Effector memory CD8-positive, alpha-beta T cell (primary cell): Measurements from ENCODE around the gene SOBP.

Source experiments
- ATAC-seq: fragments of 150-1000 bp; cut with Tn5 transposase; replicated peaks from 2 replicates; pipeline ENCODE4 v1.10.0; 2021; ENCODE audit warnings: mild to moderate bottlenecking, moderate library complexity
- DNase-seq, 3 experiments: peaks; one replicate each; pipeline ENCODE4 v3.0.0; 2021
- H3K27ac Mint-ChIP-seq, 2 donors: one replicate each; pipeline ENCODE4 v1.8.0; 2022; ENCODE audit warnings: mild to moderate bottlenecking in 2 of 2, mixed read lengths in 2 of 2, moderate library complexity in 2 of 2
- H3K27me3 Mint-ChIP-seq, 2 donors: one replicate each; pipeline ENCODE4 v1.8.0; 2022; ENCODE audit warnings: mixed read lengths in 2 of 2
- H3K36me3 Mint-ChIP-seq: one replicate; pipeline ENCODE4 v1.8.0; 2022; ENCODE audit warnings: mild to moderate bottlenecking, moderate library complexity, mixed read lengths; ENCODE audit not compliant: insufficient read depth
- H3K4me1 Mint-ChIP-seq, 2 donors: one replicate each; pipeline ENCODE4 v1.8.0; 2022; ENCODE audit warnings: low read depth in 2 of 2, mixed read lengths in 2 of 2
- H3K4me3 Mint-ChIP-seq, 2 donors: one replicate each; pipeline ENCODE4 v1.8.0; 2022; ENCODE audit warnings: mild to moderate bottlenecking in 2 of 2, mixed read lengths in 2 of 2, moderate library complexity in 2 of 2
- H3K9me3 Mint-ChIP-seq, 2 donors: one replicate each; pipeline ENCODE4 v1.8.0; 2022; ENCODE audit warnings: mixed read lengths in 2 of 2

Gene SOBP

DNA sequence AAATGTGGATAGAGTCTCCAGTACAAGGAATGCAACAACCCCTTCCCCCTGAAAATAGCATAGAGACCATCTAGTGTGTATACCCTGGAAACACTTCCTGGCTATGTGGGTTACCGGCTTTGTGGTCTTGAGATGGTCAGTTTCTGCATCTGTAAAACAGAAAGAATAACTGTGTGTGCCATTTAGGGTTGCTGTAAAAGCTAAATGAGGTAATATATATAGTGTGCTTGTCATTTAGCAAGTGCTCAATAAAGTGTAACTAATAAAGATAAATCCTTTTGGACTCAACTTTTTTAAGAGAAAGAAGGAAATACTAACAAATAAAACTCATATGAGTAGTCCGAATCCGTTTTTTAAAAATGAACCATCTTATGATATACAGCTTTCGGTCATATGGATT lies 109.1 kb downstream of the SOBP start:
- DNase-seq: no peak
- Mint-ChIP-seq H3K27ac (no peak overlapping the region), H3K36me3 (no peaks in the 10 kb centered on the region), H3K4me3 (no peak overlapping the region), H3K4me1 (no peaks in the 10 kb centered on the region), H3K27me3 (peaks cover 10 to 14% of the 10 kb centered on the region in 2 donors), H3K9me3 (no peaks in the 10 kb centered on the region)
- no peak for ATAC-seq

DNA sequence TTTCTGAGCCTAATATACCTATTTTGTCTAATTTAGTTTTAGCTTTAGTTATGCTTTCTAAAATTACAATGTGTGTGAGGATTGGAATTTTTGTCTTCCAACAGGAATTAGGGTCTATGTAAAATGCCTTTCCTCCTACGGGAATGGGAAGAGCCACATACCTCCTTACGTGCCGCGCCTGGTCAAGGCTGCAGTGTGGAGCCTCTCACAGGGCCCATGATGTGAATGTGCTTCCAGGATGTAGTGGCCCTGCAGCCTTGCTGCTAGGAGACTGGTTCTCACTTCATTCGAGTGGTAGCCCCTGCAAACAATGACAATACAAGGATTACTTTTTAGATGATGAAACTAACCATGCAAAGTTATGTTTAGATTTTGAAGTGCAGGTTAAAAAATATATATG lies 110.2 kb downstream of the SOBP start:
- Mint-ChIP-seq H3K4me1 (no peaks in the 10 kb centered on the region), H3K36me3 (no peaks in the 10 kb centered on the region), H3K9me3 (no peaks in the 10 kb centered on the region), H3K27me3 (peaks cover 10 to 14% of the 10 kb centered on the region in 2 donors), H3K4me3 (no peak overlapping the region), H3K27ac (no peak overlapping the region)
- no peak for ATAC-seq
- no peak for DNase-seq

DNA sequence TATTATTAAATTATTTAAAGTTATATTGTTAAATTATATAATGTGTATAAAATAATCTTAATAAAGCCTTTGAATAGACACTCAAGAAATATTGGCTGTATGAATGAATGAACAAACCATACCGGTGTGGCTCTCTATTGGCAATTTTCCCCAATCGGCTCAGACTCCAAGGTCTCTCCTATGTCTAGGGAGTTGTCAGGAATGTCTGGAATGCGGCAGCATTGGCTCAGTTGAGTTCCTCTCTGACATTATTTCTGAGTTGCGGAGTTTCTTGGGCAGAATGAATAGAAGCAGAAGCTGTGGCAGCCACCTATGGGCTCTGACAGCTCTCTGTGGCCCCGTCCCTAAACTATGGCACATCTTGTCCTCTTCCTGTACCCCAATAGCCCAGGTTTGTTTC lies 111.0 kb downstream of the SOBP start:
- Mint-ChIP-seq H3K27me3 (peaks cover 10 to 14% of the 10 kb centered on the region in 2 donors), H3K4me3 (no peak overlapping the region), H3K27ac (no peak overlapping the region), H3K36me3 (no peaks in the 10 kb centered on the region), H3K4me1 (no peaks in the 10 kb centered on the region), H3K9me3 (no peaks in the 10 kb centered on the region)
- ATAC-seq (no peak), DNase-seq (no peak)

DNA sequence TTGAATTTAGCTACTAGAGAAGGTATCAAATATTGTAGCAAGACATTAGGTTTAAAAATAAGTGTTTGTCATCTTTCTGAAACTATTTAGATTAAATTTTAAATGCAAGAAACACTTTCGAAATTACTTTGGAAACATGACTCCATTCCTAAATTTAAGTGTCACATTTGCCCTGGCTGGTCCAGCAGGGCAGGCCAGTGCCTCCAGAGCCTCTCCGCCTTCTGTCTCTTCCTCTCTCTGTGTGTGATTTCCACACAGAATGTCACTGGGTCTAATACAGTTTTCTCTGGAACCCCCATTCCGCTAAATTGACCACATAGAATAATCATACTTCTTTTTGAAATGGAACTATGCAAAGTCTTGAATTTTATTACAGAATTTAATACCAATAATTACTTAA lies 111.5 kb downstream of the SOBP start:
- no peak overlapping the region for H3K4me3 Mint-ChIP-seq
- no peaks in the 10 kb centered on the region for H3K4me1 Mint-ChIP-seq
- no peaks in the 10 kb centered on the region for H3K36me3 Mint-ChIP-seq
- DNase-seq (no peak), ATAC-seq (no peak)
- peaks cover 10 to 14% of the 10 kb centered on the region in 2 donors for H3K27me3 Mint-ChIP-seq
- H3K27ac Mint-ChIP-seq: no peak overlapping the region
- H3K9me3 Mint-ChIP-seq: no peaks in the 10 kb centered on the region

DNA sequence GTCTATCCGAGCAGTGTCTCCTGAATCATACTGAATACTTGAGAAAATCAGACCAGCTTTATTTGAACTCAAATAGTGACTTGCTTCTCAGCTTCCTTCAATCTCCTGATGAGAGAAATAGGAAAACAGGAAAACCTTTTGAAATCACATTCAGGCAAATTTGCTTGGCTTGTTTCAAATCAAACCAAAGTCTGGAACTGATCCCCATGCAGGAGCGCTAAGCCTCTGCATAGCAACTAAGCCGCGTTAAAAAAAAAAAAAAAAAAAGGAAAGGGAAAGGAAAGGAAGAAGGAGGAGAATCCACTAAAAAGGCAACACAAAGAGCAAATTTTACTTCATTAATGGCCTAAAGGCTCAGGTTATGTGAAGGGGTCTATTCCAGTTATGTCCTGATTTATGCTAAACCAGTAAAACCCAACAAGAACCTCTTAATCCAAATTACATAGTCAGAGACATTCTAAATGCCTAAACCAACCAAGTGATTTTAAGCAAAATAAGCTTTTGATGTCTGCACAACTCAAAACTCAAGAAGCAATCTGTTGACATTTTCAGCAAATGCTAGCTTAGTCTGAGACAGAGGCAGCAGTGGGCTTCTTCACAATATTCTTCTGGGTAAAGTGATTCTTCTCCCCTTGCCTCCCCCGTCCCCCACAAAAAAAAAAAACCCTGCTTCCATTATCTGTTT lies 112.5 kb downstream of the SOBP start:
- H3K4me3 Mint-ChIP-seq: no peak overlapping the region
- DNase-seq (no peak), ATAC-seq (no peak)
- no peaks in the 10 kb centered on the region for H3K9me3 Mint-ChIP-seq
- H3K36me3 Mint-ChIP-seq: no peaks in the 10 kb centered on the region
- H3K4me1 Mint-ChIP-seq: no peaks in the 10 kb centered on the region
- peaks cover 10 to 20% of the 10 kb centered on the region in 2 donors for H3K27me3 Mint-ChIP-seq
- no peak overlapping the region for H3K27ac Mint-ChIP-seq

DNA sequence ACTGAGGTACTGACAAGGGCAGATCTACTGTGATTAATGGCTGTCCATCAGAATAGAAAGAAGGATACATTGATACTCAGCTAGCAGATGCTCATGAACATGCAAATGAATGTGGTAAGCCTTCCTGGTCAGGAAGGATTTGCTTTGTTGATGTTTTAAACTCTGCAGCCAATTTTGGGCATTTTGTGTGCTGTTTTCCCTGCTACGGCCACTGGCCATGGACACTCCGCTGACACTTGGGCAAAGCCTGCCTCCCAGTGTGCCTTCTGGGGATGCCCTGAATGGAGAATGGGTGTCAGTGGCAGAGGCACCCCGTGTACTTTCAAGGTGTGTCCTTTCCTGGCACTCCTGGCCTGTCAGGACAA lies 113.1 kb downstream of the SOBP start:
- Mint-ChIP-seq H3K27ac (no peak overlapping the region), H3K9me3 (no peaks in the 10 kb centered on the region), H3K4me1 (no peaks in the 10 kb centered on the region), H3K36me3 (no peaks in the 10 kb centered on the region), H3K27me3 (peaks cover 6 to 20% of the 10 kb centered on the region in 2 donors), H3K4me3 (no peak overlapping the region)
- ATAC-seq (no peak), DNase-seq (no peak)

DNA sequence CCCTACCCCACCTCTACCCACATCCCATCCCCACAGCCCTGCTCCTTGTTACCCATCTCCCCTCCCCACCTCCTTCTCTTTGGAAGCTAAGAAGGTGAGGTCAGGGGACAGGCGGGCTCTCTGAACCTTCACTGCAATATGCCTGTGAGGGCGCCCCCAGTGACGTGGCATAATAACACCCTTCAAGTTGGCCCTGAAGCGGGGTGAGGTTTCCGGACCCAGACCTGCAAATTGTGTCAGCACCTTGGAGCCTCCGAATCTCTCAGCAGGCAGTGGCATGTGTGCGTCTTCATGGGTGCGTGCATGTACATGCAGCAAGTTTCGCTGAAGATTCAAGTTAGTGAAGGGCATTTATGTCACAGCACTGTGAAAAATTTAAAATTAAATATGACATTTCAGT lies 114.6 kb downstream of the SOBP start:
- Mint-ChIP-seq H3K27me3 (peaks cover 0 to 20% of the 10 kb centered on the region in 2 donors), H3K4me3 (no peak overlapping the region), H3K4me1 (no peaks in the 10 kb centered on the region), H3K27ac (no peak overlapping the region), H3K9me3 (no peaks in the 10 kb centered on the region), H3K36me3 (no peaks in the 10 kb centered on the region)
- no peak for ATAC-seq
- DNase-seq: no peak

DNA sequence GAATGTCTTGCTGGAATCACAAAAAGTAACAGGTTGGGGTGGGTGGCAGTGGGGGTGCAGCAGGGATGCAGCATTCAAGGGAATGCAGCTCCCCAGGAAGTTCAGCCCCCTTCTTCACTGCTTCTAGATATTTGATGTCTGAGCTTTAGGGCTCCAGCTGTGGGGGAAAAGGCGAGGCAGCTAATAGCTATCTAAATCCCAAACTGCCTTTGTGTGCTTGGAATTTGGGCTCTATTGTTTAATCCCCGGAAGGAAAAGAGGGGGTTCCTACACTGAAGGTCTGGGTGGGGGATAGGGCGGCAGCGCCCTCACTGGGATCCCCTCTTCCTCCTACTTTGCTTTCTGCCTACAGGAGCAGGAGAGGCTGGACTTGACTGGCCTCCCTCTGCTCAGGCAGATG lies 116.5 kb downstream of the SOBP start:
- no peaks in the 10 kb centered on the region for H3K36me3 Mint-ChIP-seq
- H3K27ac Mint-ChIP-seq: no peak overlapping the region
- H3K4me3 Mint-ChIP-seq: no peak overlapping the region
- ATAC-seq (no peak), DNase-seq (no peak)
- H3K4me1 Mint-ChIP-seq: no peaks in the 10 kb centered on the region
- H3K27me3 Mint-ChIP-seq: peaks cover 0 to 26% of the 10 kb centered on the region in 2 donors
- no peaks in the 10 kb centered on the region for H3K9me3 Mint-ChIP-seq

DNA sequence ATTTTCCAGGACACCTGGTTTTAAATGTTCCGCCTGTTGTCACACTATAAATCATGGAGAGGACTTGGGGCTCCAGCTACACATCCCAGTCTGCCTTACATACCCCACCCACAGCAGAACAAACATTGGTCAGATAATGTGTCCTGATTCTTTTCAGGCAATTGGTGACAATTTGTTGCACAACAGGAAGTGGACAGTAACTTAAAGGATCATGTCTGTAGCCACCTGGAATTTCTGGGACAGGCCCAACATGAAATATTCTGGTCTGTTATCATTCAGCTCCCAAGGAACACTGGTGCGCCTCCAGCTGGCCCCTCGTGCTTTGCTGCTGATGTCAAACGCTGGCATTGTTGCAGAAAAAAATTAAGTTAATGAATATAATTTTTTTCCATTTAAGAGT lies 117.2 kb downstream of the SOBP start:
- DNase-seq (no peak), ATAC-seq (no peak)
- Mint-ChIP-seq H3K36me3 (no peaks in the 10 kb centered on the region), H3K4me3 (no peak overlapping the region), H3K9me3 (no peaks in the 10 kb centered on the region), H3K4me1 (no peaks in the 10 kb centered on the region), H3K27ac (no peak overlapping the region), H3K27me3 (peaks cover 0 to 26% of the 10 kb centered on the region in 2 donors)

DNA sequence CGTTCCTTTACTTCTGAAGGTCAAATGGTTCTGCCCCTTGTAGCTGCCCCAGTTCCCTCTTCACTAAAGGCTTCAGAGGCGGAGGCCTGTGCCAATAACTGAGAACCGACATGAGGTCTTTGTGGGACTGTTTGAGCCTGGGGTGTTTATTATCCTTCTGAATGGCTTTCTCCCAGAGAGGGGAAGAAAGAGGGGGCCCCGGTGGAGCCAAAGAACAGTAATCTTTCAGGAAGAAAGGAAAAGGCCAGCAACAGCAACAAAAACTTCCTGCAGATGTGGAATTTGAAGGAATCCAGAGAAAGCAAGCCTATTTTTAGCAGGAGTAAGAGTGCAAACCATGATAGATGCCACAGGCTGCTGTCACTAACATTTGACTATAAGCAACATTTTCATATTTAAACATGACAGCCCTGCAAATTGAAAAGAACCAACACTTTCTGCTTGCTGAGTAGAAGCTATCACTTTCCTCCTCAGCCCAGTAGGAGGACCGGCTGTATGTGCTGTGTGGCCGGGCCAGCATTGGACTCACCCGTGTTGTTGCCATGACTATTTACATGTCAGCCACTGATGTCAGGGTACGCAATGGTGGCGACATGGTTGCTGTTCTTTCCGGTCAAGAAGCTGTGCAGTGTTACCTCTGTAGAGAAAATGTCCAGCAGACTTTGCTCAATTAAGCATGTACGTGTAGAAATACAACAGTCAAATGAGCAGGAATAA lies 121.3 kb downstream of the SOBP start:
- ATAC-seq (no peak), DNase-seq (no peak)
- no peaks in the 10 kb centered on the region for H3K4me1 Mint-ChIP-seq
- no peak overlapping the region for H3K4me3 Mint-ChIP-seq
- peaks cover 0 to 26% of the 10 kb centered on the region in 2 donors for H3K27me3 Mint-ChIP-seq
- no peak overlapping the region for H3K27ac Mint-ChIP-seq
- H3K36me3 Mint-ChIP-seq: no peaks in the 10 kb centered on the region
- H3K9me3 Mint-ChIP-seq: no peaks in the 10 kb centered on the region

DNA sequence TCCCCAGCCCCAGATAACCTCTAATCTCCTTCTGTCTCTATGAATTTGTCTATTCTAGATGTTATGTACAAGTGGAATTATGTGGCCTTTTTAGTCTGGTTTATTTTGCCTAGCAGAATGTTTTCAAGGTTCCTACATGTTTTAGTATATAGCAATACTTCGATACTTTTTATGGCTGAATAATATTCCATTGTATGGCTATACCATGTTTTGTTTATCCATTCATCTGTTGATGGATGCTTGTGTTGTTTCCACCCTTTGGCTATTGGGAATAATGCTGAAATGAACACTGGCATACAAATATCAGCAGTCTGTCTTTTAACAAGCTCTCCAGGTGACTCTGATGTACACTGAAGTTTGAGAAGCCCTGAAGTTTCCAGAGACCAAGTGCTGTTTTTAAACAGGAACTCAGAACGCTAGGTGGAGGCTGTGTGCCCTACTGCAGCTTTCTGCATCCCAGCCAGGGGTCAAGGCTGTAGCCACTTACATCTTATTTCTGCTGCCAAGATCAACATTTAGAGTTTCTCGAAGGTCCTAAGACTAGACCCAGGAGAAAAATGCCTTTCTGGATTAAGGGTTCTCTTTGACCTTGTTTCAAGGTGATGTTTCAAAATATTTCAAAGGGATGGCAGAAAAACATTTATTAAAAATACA lies 123.0 kb downstream of the SOBP start:
- Mint-ChIP-seq H3K9me3 (no peaks in the 10 kb centered on the region), H3K4me3 (no peak overlapping the region), H3K4me1 (no peaks in the 10 kb centered on the region), H3K27ac (no peak overlapping the region), H3K36me3 (no peaks in the 10 kb centered on the region), H3K27me3 (peaks cover 0 to 17% of the 10 kb centered on the region in 2 donors)
- ATAC-seq (no peak), DNase-seq (no peak)

DNA sequence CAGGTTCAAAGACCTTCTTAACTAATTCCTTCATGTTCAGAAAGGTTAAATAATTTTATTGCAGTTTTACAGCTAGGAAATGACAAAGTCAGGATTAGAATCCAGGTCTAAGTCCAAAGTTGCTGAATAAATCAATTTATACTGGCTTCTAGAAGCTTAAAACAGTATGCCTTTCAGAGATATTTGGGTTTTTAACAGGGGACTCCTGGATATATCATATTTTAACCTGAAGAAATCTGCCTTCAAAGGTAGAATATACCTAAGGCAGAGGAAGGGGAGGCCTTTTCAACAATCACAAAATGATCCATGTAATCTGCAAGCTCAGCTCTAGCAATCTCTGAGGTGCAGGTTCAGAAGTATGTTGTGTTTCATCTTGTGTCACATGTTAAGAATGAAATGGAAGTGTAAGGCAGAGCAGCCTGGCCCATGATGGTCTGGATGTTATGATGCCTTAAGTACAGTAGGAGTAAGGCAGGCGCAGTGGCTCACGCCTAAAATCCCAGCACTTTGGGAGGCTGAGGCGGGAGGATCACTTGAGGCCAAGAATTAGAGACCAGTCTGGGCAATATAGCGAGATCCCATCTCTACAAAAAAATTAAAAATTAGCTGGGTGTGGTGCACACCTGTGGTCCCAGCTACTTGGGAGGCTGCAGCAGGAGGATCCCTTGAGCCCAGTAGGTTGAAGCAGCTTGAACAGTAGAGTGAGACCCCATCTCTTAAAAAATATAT lies 123.9 kb downstream of the SOBP start:
- no peak overlapping the region for H3K27ac Mint-ChIP-seq

DNA sequence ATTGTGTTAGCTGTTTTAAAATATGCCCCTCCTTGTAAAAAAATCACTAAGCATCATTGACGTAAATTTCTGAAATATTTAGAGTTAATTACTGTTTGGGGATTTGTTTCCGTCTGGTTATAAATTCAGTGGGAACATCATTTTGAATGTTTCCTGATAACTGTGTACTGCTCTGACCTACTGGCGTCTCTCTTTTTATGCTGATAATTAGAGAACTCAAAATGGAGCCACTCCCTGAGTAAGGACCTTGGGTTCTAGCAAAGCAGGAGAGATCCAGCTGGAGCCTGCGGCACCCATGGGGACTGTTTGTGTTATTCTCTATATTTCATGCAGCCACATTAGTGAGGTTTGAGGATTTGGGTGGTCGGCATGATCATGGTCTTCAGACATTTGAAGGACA lies 124.9 kb downstream of the SOBP start:
- no peak for ATAC-seq
- Mint-ChIP-seq H3K9me3 (no peaks in the 10 kb centered on the region), H3K36me3 (no peaks in the 10 kb centered on the region), H3K27ac (no peak overlapping the region), H3K4me1 (peaks cover 10 to 16% of the 10 kb centered on the region in 2 donors), H3K4me3 (no peak overlapping the region), H3K27me3 (peaks cover 0 to 6% of the 10 kb centered on the region in 2 donors)
- DNase-seq: no peak

More for the DNA sequence above, 123.9 kb downstream of the SOBP start:
- peaks cover 0 to 8% of the 10 kb centered on the region in 2 donors for H3K27me3 Mint-ChIP-seq
- H3K9me3 Mint-ChIP-seq: no peaks in the 10 kb centered on the region
- DNase-seq (no peak), ATAC-seq (no peak)
- H3K4me1 Mint-ChIP-seq: peaks cover 4 to 7% of the 10 kb centered on the region in 2 donors
- H3K4me3 Mint-ChIP-seq: no peak overlapping the region
- H3K36me3 Mint-ChIP-seq: no peaks in the 10 kb centered on the region
